GM12873 (cell line): Measurements from ENCODE around the gene RRN3.
"Not testable (repeated sequence)": the region's sequence is repeated elsewhere in the genome, so short reads cannot be mapped to it uniquely, and the experiment has no call there.

Source experiments
- CTCF ChIP-seq: IDR thresholded peaks from 2 replicates; pipeline ENCODE4 v1.5.1; 2012; ENCODE audit warnings: low read depth, mild to moderate bottlenecking, moderate library complexity, low read length, control low read depth; ENCODE audit not compliant: insufficient read depth; ENCODE audit errors: missing control alignments

The RRN3 gene

GRCh38 chr16:15093955-15094827 is at the start of gene RRN3:
Gene RRN3 (minus strand): TSS chr16:15094272. CDS start chr16:15094233, 39 bp downstream.
- TF ChIP-seq CTCF: not testable (repeated sequence)

GRCh38 chr16:15141586-15141985 is 47.5 kb upstream of the RRN3 start:
- no peak for TF ChIP-seq CTCF

- TF ChIP-seq CTCF: no peak
Measured at GRCh38 chr16:15073101-15073500, 21.0 kb downstream of the RRN3 start.

- peak; percentile 20 for TF ChIP-seq CTCF
Measured at GRCh38 chr16:15071916-15072769, 21.9 kb downstream of the RRN3 start.

GRCh38 chr16:15059324-15059723 is 34.7 kb downstream of the RRN3 start:
- TF ChIP-seq CTCF: no peak

GRCh38 chr16:15057681-15058417 is 36.2 kb downstream of the RRN3 start:
- no peak for TF ChIP-seq CTCF
